GM23338 (cell line): Measurements from ENCODE around the gene ECM2.

Experiments
- CREB1 ChIP-seq: fragments of 250-450 bp; sonication (Bioruptor Pico); IDR thresholded peaks from 2 replicates; pipeline ENCODE4 v1.5.0; 2020; ENCODE audit warnings: low read depth, mild to moderate bottlenecking, moderate library complexity
- EZH2 ChIP-seq: fragments of 200-600 bp; sonication (generic); IDR thresholded peaks from one replicate; pipeline ENCODE4 v1.8.0; 2017; ENCODE audit warnings: antibody characterized with exemption, mild to moderate bottlenecking, low read depth; ENCODE audit not compliant: unreplicated experiment
- EZH2phosphoT487 ChIP-seq: fragments of 200-600 bp; sonication (generic); IDR thresholded peaks from one replicate; pipeline ENCODE4 v1.8.1; 2018; ENCODE audit warnings: antibody characterized with exemption; ENCODE audit not compliant: unreplicated experiment
- JUNB ChIP-seq: IDR thresholded peaks from one replicate; pipeline ENCODE4 v1.6.1; 2016; ENCODE audit warnings: antibody characterized with exemption; ENCODE audit not compliant: unreplicated experiment
- NANOG ChIP-seq: IDR thresholded peaks from 2 replicates; pipeline ENCODE4 v1.6.1; 2016; ENCODE audit warnings: antibody characterized with exemption, borderline replicate concordance
- POLR2AphosphoS5 ChIP-seq: IDR thresholded peaks from 2 replicates; pipeline ENCODE4 v1.6.1; 2016; ENCODE audit warnings: antibody characterized with exemption, low read depth
- STAT1 ChIP-seq: IDR thresholded peaks from one replicate; pipeline ENCODE4 v1.6.1; 2016; ENCODE audit warnings: antibody characterized with exemption; ENCODE audit not compliant: unreplicated experiment
- ZNF331 ChIP-seq: fragments of 250-450 bp; sonication (Bioruptor Pico); IDR thresholded peaks from 2 replicates; pipeline ENCODE4 v1.5.0; 2020; ENCODE audit warnings: low read depth, mild to moderate bottlenecking, moderate library complexity
- TF ChIP-seq, protein P1 (sequence below), 2 experiments: fragments of 200-600 bp in 1 of 2; sonication (generic) in 1 of 2; conservative IDR thresholded peaks; 2 replicates each; pipeline versions ENCODE4 v1.5.1 to v1.6.1; 2016 to 2017; ENCODE audit warnings: antibody characterized with exemption in 2 of 2, low read depth in 2 of 2, mild to moderate bottlenecking in 2 of 2, moderate library complexity in 1 of 2
- TF ChIP-seq, protein P2 (sequence below): IDR thresholded peaks from one replicate; pipeline ENCODE4 v1.6.1; 2018; ENCODE audit warnings: antibody characterized with exemption; ENCODE audit not compliant: unreplicated experiment
- TF ChIP-seq, protein P3 (sequence below): IDR thresholded peaks from 2 replicates; pipeline ENCODE4 v1.6.1; 2016; ENCODE audit warnings: antibody characterized with exemption

DNA sequence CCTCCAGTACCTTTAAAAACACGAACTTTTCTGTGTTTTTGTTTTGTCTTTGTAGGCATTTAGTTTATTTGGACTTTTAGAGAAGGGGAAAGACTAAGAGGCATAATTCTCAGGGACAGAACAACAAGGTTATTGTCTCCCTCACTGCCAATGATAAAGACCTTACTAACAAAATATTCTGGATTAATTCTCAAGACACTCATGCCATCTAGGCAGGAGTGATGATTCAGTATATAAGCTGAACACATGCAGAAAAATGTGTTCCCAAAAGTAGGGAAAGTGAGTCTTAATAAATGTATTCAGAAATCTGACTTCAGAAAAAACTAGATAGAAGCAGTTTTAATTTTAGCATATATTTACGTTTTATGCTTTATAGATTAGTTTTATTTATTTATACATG, 36.1 kb downstream of the ECM2 start:
- TF ChIP-seq ZNF331 (no peak), EZH2 (no peak), CREB1 (CRISPR knock-in tag) (no peak), EZH2phosphoT487 (no peak), POLR2AphosphoS5 (no peak), NANOG (no peak), STAT1 (no peak), JUNB (no peak)
- TF ChIP-seq, protein P1, sequence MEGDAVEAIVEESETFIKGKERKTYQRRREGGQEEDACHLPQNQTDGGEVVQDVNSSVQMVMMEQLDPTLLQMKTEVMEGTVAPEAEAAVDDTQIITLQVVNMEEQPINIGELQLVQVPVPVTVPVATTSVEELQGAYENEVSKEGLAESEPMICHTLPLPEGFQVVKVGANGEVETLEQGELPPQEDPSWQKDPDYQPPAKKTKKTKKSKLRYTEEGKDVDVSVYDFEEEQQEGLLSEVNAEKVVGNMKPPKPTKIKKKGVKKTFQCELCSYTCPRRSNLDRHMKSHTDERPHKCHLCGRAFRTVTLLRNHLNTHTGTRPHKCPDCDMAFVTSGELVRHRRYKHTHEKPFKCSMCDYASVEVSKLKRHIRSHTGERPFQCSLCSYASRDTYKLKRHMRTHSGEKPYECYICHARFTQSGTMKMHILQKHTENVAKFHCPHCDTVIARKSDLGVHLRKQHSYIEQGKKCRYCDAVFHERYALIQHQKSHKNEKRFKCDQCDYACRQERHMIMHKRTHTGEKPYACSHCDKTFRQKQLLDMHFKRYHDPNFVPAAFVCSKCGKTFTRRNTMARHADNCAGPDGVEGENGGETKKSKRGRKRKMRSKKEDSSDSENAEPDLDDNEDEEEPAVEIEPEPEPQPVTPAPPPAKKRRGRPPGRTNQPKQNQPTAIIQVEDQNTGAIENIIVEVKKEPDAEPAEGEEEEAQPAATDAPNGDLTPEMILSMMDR (conservative IDR thresholded peaks at IDR 0.05; ENCODE audit: low read depth in 2 of 2): no peak
- TF ChIP-seq, protein P2, sequence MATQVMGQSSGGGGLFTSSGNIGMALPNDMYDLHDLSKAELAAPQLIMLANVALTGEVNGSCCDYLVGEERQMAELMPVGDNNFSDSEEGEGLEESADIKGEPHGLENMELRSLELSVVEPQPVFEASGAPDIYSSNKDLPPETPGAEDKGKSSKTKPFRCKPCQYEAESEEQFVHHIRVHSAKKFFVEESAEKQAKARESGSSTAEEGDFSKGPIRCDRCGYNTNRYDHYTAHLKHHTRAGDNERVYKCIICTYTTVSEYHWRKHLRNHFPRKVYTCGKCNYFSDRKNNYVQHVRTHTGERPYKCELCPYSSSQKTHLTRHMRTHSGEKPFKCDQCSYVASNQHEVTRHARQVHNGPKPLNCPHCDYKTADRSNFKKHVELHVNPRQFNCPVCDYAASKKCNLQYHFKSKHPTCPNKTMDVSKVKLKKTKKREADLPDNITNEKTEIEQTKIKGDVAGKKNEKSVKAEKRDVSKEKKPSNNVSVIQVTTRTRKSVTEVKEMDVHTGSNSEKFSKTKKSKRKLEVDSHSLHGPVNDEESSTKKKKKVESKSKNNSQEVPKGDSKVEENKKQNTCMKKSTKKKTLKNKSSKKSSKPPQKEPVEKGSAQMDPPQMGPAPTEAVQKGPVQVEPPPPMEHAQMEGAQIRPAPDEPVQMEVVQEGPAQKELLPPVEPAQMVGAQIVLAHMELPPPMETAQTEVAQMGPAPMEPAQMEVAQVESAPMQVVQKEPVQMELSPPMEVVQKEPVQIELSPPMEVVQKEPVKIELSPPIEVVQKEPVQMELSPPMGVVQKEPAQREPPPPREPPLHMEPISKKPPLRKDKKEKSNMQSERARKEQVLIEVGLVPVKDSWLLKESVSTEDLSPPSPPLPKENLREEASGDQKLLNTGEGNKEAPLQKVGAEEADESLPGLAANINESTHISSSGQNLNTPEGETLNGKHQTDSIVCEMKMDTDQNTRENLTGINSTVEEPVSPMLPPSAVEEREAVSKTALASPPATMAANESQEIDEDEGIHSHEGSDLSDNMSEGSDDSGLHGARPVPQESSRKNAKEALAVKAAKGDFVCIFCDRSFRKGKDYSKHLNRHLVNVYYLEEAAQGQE: no peak
- TF ChIP-seq, protein P3, sequence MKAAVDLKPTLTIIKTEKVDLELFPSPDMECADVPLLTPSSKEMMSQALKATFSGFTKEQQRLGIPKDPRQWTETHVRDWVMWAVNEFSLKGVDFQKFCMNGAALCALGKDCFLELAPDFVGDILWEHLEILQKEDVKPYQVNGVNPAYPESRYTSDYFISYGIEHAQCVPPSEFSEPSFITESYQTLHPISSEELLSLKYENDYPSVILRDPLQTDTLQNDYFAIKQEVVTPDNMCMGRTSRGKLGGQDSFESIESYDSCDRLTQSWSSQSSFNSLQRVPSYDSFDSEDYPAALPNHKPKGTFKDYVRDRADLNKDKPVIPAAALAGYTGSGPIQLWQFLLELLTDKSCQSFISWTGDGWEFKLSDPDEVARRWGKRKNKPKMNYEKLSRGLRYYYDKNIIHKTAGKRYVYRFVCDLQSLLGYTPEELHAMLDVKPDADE: no peak
